Upper lobe of right lung (tissue), 1 donor: ENCODE results near the gene ZNF618. TPM values are rescaled to one million over a fixed set of nuclear protein-coding genes. Genes with fewer than 3 reads are reported as not detected.
"Not testable (repeated sequence)": the region's sequence is repeated elsewhere in the genome, so short reads cannot be mapped to it uniquely, and the experiment has no call there.

Source experiments
- ATAC-seq: fragments of 200-7000 bp; cut with Tn5 transposase; one replicate; pipeline ENCODE4 v1.9.1; 2020; ENCODE audit warnings: mild to moderate bottlenecking, moderate library complexity
- DNase-seq: peaks from one replicate; pipeline ENCODE4 v3.0.0-alpha.2; 2020
- H3K27ac ChIP-seq: fragments of 200-600 bp; one replicate; pipeline ENCODE4 v1.8.0; 2022
- H3K27me3 ChIP-seq: fragments of 200-600 bp; one replicate; pipeline ENCODE4 v1.8.0; 2022; ENCODE audit warnings: mild to moderate bottlenecking
- H3K36me3 ChIP-seq: fragments of 200-600 bp; one replicate; pipeline ENCODE4 v1.8.0; 2022
- H3K4me1 ChIP-seq: fragments of 200-600 bp; one replicate; pipeline ENCODE4 v1.8.0; 2022
- H3K4me3 ChIP-seq: fragments of 200-600 bp; one replicate; pipeline ENCODE4 v1.8.0; 2022; ENCODE audit warnings: mild to moderate bottlenecking
- H3K9me3 ChIP-seq: fragments of 200-600 bp; one replicate; pipeline ENCODE4 v1.8.0; 2022
- intact Hi-C: fragments of 100-400 bp; cut with DNase I; formaldehyde crosslinking; loops from one replicate; pipeline ENCODE4 v1.11.0; 2022
- total RNA-seq: library from RNA; stranded (reverse); fragmentation: NEBNext Ultra II Directional; extraction: Animal tissue kit (Norgen Biotek cat#: 25700); gene quantifications from one replicate; pipeline ENCODE4 v1.2.1, GENCODE V29; 2021
- TF ChIP-seq, protein P1 (sequence below): fragments of 200-600 bp; IDR thresholded peaks from one replicate; pipeline ENCODE4 v1.8.0; 2022; ENCODE audit warnings: antibody characterized with exemption
- donor health status: DM: no; HTN: yes; CAD: no; lungs with severe emphysema.

The ZNF618 gene
- total RNA-seq, 1 donor from 2014 or later: 9.8 TPM

DNA sequence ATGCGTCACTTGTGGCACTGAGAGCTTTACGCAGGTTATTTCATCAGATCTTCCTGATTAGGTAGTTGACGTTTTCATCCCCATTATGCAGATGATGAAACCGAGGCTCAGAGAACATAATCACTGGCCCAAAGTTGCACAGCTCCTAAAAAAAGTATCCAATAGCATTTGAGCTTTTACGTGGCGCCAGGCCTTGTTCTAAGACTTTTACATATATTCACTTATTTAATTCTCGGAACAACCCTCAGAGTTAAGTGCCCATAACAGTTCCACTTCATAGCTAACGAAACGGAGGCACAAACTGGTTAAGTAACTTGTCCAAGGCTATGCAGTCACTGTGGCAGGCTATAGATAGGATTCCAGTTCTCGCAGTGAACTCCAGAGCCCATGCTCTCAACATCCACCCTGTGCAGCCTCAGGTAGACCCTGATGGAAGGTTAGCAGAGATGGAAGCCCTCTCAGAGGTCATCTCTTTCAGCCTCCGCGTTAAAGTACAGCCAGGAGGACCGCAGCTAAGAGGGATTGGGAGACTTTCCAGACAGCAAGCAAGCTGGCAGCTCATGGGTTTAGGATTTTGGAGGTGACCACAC is 162.7 kb downstream of the ZNF618 start:
- no peaks in the 10 kb centered on the region for H3K4me1 ChIP-seq
- H3K27me3 ChIP-seq: no peaks in the 10 kb centered on the region
- no peak overlapping the region for H3K4me3 ChIP-seq
- DNase-seq (no peak), ATAC-seq (no peak)
- H3K36me3 ChIP-seq: peaks cover 25% of the 10 kb centered on the region
- TF ChIP-seq, protein P1, sequence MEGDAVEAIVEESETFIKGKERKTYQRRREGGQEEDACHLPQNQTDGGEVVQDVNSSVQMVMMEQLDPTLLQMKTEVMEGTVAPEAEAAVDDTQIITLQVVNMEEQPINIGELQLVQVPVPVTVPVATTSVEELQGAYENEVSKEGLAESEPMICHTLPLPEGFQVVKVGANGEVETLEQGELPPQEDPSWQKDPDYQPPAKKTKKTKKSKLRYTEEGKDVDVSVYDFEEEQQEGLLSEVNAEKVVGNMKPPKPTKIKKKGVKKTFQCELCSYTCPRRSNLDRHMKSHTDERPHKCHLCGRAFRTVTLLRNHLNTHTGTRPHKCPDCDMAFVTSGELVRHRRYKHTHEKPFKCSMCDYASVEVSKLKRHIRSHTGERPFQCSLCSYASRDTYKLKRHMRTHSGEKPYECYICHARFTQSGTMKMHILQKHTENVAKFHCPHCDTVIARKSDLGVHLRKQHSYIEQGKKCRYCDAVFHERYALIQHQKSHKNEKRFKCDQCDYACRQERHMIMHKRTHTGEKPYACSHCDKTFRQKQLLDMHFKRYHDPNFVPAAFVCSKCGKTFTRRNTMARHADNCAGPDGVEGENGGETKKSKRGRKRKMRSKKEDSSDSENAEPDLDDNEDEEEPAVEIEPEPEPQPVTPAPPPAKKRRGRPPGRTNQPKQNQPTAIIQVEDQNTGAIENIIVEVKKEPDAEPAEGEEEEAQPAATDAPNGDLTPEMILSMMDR: no peak
- H3K9me3 ChIP-seq: no peaks in the 10 kb centered on the region
- intact Hi-C loops: no loop called here
- H3K27ac ChIP-seq: no peak overlapping the region

DNA sequence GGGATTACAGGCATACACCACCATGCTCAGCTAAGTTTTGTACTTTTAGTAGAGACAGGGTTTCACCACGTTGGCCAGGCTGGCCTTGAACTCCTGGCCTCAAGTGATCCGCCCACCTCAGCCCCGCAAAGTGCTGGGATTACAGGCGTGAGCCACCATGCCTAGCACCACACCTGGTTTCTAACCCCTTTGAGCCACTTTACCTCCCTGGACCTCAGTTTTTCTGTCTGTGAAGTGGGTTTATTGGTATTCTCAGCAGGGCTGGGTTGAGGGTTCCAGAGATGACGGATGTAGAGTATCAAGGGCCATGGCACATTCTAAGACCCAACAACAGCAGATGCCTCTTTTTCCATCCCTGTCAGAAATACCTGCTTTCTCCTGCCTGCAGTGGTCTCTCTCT is 163.4 kb downstream of the ZNF618 start:
- H3K9me3 ChIP-seq: no peaks in the 10 kb centered on the region
- peaks cover 25% of the 10 kb centered on the region for H3K36me3 ChIP-seq
- TF ChIP-seq, protein P1: no peak
- no peaks in the 10 kb centered on the region for H3K27me3 ChIP-seq
- intact Hi-C loops: no loop called here
- H3K27ac ChIP-seq: no peak overlapping the region
- no peak overlapping the region for H3K4me3 ChIP-seq
- no peak for ATAC-seq
- no peaks in the 10 kb centered on the region for H3K4me1 ChIP-seq
- no peak for DNase-seq

DNA sequence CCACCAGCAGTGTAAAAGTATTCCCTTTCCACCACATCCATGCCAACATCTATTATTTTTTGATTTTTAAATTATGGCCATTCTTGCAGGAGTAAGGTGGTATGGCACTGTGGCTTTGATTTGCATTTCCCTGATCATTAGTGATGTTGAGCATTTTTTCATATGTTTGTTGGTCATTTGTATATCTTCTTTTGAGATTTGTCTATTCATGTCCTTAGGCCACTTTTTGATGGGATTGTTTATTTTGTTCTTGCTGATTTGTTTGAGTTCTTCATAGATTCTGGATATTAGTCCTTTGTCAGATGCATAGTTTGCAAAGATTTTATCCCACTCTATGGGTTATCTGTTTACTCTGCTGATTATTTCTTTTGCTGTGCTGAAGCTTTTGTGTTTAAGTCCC is 167.6 kb downstream of the ZNF618 start:
- ATAC-seq, intact Hi-C loops, DNase-seq, H3K9me3 ChIP-seq, H3K36me3 ChIP-seq, H3K27ac ChIP-seq, H3K4me3 ChIP-seq, H3K27me3 ChIP-seq, H3K4me1 ChIP-seq: not testable (repeated sequence)

DNA sequence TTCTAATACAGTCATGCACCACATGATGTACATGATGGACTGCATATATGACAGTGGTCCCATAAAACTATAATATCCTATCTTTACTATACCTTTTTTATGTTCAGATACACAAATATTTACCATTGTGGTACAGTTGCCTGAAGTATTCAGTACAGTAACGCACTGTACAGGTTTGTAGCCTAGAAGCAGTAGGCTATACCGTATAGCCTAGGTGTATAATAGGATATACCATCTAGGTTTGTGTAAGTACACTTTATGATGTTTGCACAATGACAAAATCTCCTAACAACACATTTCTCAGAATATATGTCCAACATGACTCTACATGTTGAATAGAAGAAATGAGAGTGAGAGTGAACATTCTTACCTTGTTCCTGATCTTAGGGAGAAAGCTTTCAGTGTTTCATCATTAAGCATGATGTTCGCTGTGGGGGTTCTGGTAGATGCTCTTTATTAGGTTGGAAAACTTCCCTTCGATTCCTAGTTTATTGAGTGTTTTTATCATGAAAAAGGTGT is 170.2 kb downstream of the ZNF618 start:
- Histone ChIP-seq H3K9me3 (no peaks in the 10 kb centered on the region), H3K4me1 (no peaks in the 10 kb centered on the region), H3K27ac (no peak overlapping the region), H3K36me3 (peaks cover 29% of the 10 kb centered on the region), H3K27me3 (no peaks in the 10 kb centered on the region), H3K4me3 (no peak overlapping the region)
- TF ChIP-seq, protein P1: no peak
- no peak for DNase-seq
- intact Hi-C loops: no loop called here
- no peak for ATAC-seq

DNA sequence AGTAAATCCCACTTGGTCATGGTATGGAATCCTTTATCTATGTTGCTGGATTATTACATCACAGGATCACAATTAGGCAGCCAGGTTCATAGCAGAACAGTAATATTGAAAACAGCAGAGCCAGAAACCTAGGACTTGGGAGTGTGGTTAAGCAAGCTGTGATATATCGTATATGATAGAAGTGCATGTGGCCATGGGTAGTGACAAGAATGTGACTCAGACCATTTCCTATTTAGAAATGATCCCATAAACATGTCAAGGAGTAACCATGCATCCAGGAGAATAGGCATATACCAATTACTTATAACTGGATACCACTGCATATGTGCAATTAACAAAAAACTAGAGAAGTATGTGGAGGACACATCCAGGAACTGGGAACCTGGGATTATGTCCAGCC is 170.8 kb downstream of the ZNF618 start:
- Histone ChIP-seq H3K9me3 (no peaks in the 10 kb centered on the region), H3K27ac (no peak overlapping the region), H3K36me3 (peaks cover 31% of the 10 kb centered on the region), H3K4me3 (no peak overlapping the region), H3K4me1 (no peaks in the 10 kb centered on the region), H3K27me3 (no peaks in the 10 kb centered on the region)
- TF ChIP-seq, protein P1: no peak
- intact Hi-C loops: no loop called here
- no peak for ATAC-seq
- no peak for DNase-seq

DNA sequence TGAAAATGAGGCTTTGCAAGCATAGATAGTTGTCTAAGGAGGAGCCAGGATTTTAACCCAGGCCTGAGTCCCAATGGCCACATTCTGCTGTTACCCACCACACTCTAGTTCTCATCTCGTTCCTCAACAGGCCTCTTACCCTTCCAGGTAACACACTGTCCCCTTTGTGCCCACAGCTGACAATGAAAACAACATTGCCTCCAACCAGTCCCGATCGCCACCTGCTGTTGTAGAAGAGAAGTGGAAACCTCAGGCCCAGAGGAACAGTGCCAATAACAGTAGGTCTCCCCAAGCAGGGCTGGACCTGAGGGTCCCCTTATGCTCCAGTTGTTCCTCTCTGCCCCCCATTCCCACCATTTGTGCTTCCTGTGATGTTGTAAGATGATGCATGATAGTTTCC is 171.6 kb downstream of the ZNF618 start:
- no peaks in the 10 kb centered on the region for H3K27me3 ChIP-seq
- no peak overlapping the region for H3K4me3 ChIP-seq
- DNase-seq: no peak
- no peaks in the 10 kb centered on the region for H3K9me3 ChIP-seq
- H3K36me3 ChIP-seq: peaks cover 31% of the 10 kb centered on the region
- H3K27ac ChIP-seq: no peak overlapping the region
- intact Hi-C loops: no loop called here
- H3K4me1 ChIP-seq: no peaks in the 10 kb centered on the region
- peak; percentile 67 for ATAC-seq
- TF ChIP-seq, protein P1: peak; percentile 25
